HG03342 (cell line): ENCODE data around the gene MYLK.

Experiments
- ATAC-seq: cut with Tn5 transposase; IDR thresholded peaks from one replicate; pipeline ENCODE4 v1.9.1; 2021; ENCODE audit warnings: mild to moderate bottlenecking, moderate library complexity; ENCODE audit not compliant: unreplicated experiment

The MYLK gene

GRCh38 chr3:123778525-123778924, 105.6 kb downstream of the MYLK start:
- ATAC-seq, result no peak

GRCh38 chr3:123776071-123776782, 107.9 kb downstream of the MYLK start:
- no peak for ATAC-seq

GRCh38 chr3:123774474-123774873, 109.7 kb downstream of the MYLK start:
- ATAC-seq, result no peak

GRCh38 chr3:123773681-123774431, 110.3 kb downstream of the MYLK start:
- ATAC-seq, result no peak

DNA sequence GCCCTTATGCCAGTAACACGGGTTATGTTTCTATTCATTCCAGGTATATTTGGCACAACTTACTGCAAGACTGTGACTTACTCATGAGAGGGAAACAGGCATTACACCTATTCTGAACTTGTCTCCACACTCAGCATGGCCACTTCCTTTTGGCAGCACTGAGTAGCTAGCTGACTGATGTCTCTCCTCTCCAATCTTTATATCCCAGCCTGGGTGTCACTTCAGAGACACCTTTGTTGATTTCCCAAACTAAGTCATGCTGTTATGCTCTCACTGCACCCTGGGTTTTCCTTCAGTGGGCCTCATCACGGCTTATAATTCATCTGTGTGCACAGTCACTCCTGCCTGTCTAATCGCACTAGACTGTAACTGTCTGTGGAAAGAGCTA, 114.8 kb downstream of the MYLK start:
- no peak for ATAC-seq

- ATAC-seq, result no peak
Observed at GRCh38 chr3:123768480-123769355, 115.4 kb downstream of the MYLK start.

- no peak for ATAC-seq
Observed at GRCh38 chr3:123767564-123768292, 116.4 kb downstream of the MYLK start.

DNA sequence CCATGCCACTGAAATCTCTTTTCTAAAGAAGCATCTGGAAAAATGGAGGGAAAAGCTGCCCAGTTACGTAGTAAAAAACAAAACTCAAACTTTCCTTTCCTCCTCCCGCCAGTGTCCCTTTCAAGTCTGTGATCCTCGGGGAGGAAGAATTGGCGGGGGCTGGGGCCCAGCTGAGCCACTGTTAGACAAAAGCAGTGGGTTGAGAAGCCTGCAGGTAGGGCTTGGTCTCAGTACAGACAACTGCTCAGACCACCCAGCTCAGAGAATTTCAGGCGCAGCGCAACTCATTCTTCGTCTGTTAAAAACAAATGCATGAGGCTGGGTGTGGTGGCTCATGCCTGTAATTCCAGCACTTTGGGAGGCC, 117.1 kb downstream of the MYLK start:
- ATAC-seq, result no peak

DNA sequence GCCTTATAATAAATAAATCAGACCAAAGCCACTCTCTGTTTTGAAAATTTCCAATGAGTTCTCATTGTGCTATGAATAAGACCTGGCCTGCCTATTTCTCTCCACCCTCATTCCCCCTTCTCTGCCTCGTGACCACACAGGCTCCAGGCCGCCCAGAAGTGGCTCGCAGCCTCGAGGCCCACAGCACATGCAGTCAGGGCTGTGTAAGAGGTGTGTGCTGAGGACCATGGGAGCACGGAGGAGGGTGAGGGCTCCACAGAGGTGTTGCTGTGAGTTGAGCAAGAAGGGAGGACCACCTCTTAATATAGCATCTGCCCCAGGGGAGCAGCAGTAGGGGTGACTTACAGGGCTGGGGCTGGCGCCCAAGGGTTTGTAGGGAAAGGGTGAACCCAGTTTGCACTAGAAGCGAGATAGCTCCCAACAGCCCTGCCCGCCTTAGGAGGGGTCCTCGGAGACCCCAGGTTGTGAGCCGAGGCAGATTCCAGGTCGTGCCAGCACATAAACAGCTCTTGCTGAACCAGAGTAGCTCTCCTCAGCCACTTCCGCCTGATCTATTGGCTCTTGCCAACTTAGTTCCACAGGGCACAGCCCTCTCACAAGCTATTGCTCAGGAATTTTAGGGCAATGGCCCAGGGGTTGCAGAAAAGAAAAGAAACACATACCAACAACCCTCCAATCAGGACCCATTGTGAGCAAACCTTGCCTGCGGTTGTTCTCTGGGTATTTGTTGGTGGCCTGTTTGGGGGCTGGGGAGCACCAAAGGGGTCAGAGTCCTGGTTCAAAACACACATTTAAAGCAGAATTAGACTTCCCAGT, 117.7 kb downstream of the MYLK start:
- no peak for ATAC-seq

- ATAC-seq, result no peak
Observed at GRCh38 chr3:123765475-123766128, 118.5 kb downstream of the MYLK start.

DNA sequence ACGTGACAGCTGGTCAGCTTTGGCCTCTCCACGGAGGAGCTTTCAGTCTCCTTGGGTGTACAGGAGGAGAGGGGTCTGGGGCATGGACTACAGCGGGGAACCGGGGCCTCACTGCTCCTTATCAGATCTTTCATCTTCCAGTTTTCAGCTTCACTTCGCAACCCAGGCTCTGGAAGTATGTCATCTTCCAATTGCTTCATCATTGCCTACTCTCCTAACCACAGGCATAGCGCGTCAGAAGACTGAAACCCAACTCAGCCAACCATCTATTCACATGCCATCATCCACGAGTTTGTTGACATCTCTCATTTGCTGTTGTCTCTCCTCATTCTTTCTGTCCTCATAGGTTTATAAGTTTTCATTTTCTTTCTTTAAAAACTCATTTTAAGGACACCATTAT, 119.5 kb downstream of the MYLK start:
- no peak for ATAC-seq

GRCh38 chr3:123762805-123763204, 121.3 kb downstream of the MYLK start:
- no peak for ATAC-seq

- no peak for ATAC-seq
Observed at GRCh38 chr3:123760817-123761216, 123.3 kb downstream of the MYLK start.

GRCh38 chr3:123759871-123760270, 124.3 kb downstream of the MYLK start:
- no peak for ATAC-seq

DNA sequence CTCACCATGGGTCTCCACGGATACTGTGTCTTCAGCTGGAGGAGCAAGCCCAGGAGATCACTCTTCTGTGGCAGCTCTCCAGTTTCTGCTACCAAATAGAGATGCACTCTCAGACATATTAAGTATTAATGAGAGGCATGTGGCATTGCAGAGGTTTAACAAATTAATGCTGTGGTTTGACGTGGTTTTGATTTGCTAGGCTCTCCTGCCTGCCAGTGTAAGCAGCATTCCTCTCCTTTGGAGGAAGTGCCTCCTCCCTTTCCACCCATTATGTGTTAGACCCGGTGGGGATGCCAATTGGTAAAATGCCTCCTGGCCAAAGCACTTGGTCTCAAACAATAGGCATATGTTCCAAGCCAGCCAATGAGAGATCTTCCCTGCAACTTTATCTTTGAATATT, 124.8 kb downstream of the MYLK start:
- no peak for ATAC-seq

- ATAC-seq, result no peak
Observed at GRCh38 chr3:123758081-123758564, 126.0 kb downstream of the MYLK start.

DNA sequence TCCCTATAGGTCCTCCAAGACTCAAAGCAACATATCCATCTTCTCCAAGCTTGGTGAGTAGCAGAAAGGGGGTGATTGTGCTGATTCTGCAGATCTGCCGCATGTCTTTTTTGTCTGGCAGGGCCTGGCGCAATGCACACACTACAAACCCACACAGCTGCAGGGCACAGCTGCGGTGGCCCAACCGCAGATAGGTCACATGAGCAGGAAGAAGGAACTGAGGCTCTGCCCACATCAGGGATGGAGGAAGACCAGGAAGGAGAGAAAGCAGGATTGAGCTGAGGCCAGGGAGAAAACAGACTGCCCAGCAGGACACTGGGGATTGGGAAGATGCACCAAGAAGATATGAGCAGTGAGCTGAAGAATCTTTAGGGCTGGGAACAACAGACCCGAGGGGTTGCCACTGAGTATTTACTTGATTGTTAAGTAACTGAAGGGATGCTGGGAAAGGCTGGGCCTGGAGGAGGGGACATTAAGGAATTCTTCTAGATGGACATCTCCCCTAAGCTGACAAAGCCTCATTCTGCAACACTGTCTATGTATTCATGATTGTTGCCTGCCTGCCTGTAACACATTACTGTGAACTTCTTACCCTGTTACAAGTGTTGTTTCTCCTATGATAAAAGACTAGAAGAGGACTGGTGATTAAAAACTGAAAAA, 126.7 kb downstream of the MYLK start:
- ATAC-seq, result no peak

- ATAC-seq, result no peak
Observed at GRCh38 chr3:123755501-123755900, 128.6 kb downstream of the MYLK start.

DNA sequence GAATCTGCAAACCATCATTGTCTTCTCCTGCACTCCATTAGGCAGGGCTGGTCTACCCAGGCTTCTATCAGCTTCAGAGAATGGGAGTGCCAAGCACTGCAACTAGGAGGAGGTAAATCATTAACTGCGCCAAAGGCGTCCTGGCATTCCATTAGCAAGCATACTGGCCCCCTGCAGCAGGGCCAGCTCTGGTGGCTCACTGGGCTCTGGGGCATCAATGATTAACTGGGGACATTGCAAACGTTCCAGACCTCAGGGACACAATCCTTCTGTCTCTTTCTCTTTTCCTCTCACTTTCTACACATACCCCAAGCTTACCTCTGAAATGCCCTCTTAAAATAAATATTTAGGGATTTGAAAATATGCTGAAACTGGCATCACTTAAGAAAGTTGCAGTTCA, 129.0 kb downstream of the MYLK start:
- ATAC-seq, result no peak
